IMR-90 (cell line): ENCODE results near the gene NMNAT1. TPM values are rescaled to one million over a fixed set of nuclear protein-coding genes. Genes with fewer than 3 reads are reported as not detected.

Source experiments
- ATAC-seq: fragments of 200-7000 bp; cut with Tn5 transposase; 2 replicates; pipeline ENCODE4 v1.9.1; 2020; ENCODE audit warnings: low read depth, mild to moderate bottlenecking, moderate library complexity
- BruUV-seq: library from RNA; stranded (reverse); fragments of 400-500 nt; replicated peaks from 2 replicates; lab custom pipeline; 2021; lab: Mats Ljungman, UMichigan
- CTCF ChIA-PET: fragments of 300-600 bp; formaldehyde crosslinking; extraction: SDS; loops from one replicate; lab custom pipeline; 2021; ENCODE audit warnings: antibody characterized with exemption; lab: Yijun Ruan, JAX
- POLR2A ChIA-PET: fragments of 300-600 bp; sonication (Branson Sonifier 250); formaldehyde crosslinking; loops from one replicate; lab custom pipeline; 2022; ENCODE audit warnings: antibody characterized with exemption; ENCODE audit not compliant: unreplicated experiment; lab: Charles Lee
- DNase-seq: peaks from one replicate; pipeline ENCODE4 v3.0.0; 2013
- H2AFZ ChIP-seq: replicated peaks from 2 replicates; pipeline ENCODE3; 2013; ENCODE audit warnings: low read length, mild to moderate bottlenecking; ENCODE audit not compliant: poor library complexity
- H2AK5ac ChIP-seq: 2 replicates; pipeline ENCODE4 v1.6.1; 2013; ENCODE audit warnings: low read depth, low read length, inconsistent platforms
- H2AK9ac ChIP-seq: replicated peaks from 2 replicates; pipeline ENCODE3; 2013; ENCODE audit warnings: mild to moderate bottlenecking, low read depth, low read length, moderate library complexity; ENCODE audit not compliant: poor library complexity
- H2BK120ac ChIP-seq: 2 replicates; pipeline ENCODE4 v1.6.1; 2013; ENCODE audit warnings: low read depth, low read length, inconsistent platforms
- H2BK15ac ChIP-seq: 3 replicates; pipeline ENCODE4 v1.6.1; 2013; ENCODE audit warnings: low read depth, low read length, inconsistent platforms
- H2BK20ac ChIP-seq: 2 replicates; pipeline ENCODE4 v1.6.1; 2013; ENCODE audit warnings: low read depth, mild to moderate bottlenecking, inconsistent platforms, low read length, moderate library complexity
- H2BK5ac ChIP-seq: 2 replicates; pipeline ENCODE4 v1.6.1; 2013; ENCODE audit warnings: mild to moderate bottlenecking, low read depth, low read length, inconsistent platforms; ENCODE audit not compliant: poor library complexity, severe bottlenecking
- H3K14ac ChIP-seq: replicated peaks from 2 replicates; pipeline ENCODE4 v1.6.1; 2013; ENCODE audit warnings: low read depth, low read length, inconsistent platforms
- H3K18ac ChIP-seq: 2 replicates; pipeline ENCODE4 v1.6.1; 2013; ENCODE audit warnings: low read depth, low read length, control low read depth
- H3K23ac ChIP-seq: 2 replicates; pipeline ENCODE4 v1.6.1; 2013; ENCODE audit warnings: low read depth, low read length, inconsistent platforms
- H3K27ac ChIP-seq: 2 replicates; pipeline ENCODE4 v1.5.1; 2013; ENCODE audit warnings: mild to moderate bottlenecking, control low read depth, low read length; ENCODE audit not compliant: insufficient read depth
- H3K27me3 ChIP-seq: 2 replicates; pipeline ENCODE4 v1.6.1; 2013; ENCODE audit warnings: low read length; ENCODE audit not compliant: control insufficient read depth, insufficient read depth
- H3K36me3 ChIP-seq: 2 replicates; pipeline ENCODE4 v1.6.1; 2013; ENCODE audit warnings: low read length, mixed read lengths; ENCODE audit not compliant: control insufficient read depth, insufficient read depth
- H3K4ac ChIP-seq: 2 replicates; pipeline ENCODE4 v1.6.1; 2013; ENCODE audit warnings: low read depth, low read length, inconsistent platforms
- H3K4me1 ChIP-seq: 2 replicates; pipeline ENCODE4 v1.6.1; 2013; ENCODE audit warnings: low read length, mixed read lengths; ENCODE audit not compliant: control insufficient read depth, insufficient read depth
- H3K4me2 ChIP-seq: 2 replicates; pipeline ENCODE4 v1.6.1; 2013; ENCODE audit warnings: low read depth, mild to moderate bottlenecking, control low read depth, low read length, moderate library complexity
- H3K4me3 ChIP-seq: 2 replicates; pipeline ENCODE4 v1.5.1; 2013; ENCODE audit warnings: low read depth, mild to moderate bottlenecking, control low read depth, low read length, moderate library complexity; ENCODE audit not compliant: insufficient read depth
- H3K56ac ChIP-seq: 2 replicates; pipeline ENCODE4 v1.6.1; 2013; ENCODE audit warnings: low read length, inconsistent platforms; ENCODE audit not compliant: insufficient read depth; ENCODE audit errors: extremely low read depth
- H3K79me1 ChIP-seq, 2 experiments: 2 replicates each; pipeline ENCODE4 v1.6.1; 2013; ENCODE audit warnings: low read length in 2 of 2, inconsistent platforms in 1 of 2, low read depth in 1 of 2
- H3K9ac ChIP-seq: 2 replicates; pipeline ENCODE4 v1.6.1; 2013; ENCODE audit warnings: low read depth, low read length, control low read depth
- H3K9me1 ChIP-seq: 2 replicates; pipeline ENCODE4 v1.6.1; 2013; ENCODE audit warnings: low read length, inconsistent platforms; ENCODE audit not compliant: insufficient read depth
- H3K9me3 ChIP-seq: 2 replicates; pipeline ENCODE4 v1.6.1; 2013; ENCODE audit warnings: low read length; ENCODE audit not compliant: control insufficient read depth, insufficient read depth
- H4K20me1 ChIP-seq: 2 replicates; pipeline ENCODE4 v1.6.1; 2013; ENCODE audit warnings: low read length, inconsistent platforms; ENCODE audit not compliant: insufficient read depth
- H4K5ac ChIP-seq: 2 replicates; pipeline ENCODE4 v1.6.1; 2013; ENCODE audit warnings: mild to moderate bottlenecking, low read depth, low read length, control low read depth
- H4K8ac ChIP-seq, 2 experiments: 2 replicates each; pipeline ENCODE4 v1.6.1; 2013; ENCODE audit warnings: low read depth in 2 of 2, low read length in 2 of 2, control low read depth in 1 of 2, inconsistent platforms in 1 of 2
- H4K91ac ChIP-seq: 2 replicates; pipeline ENCODE4 v1.6.1; 2013; ENCODE audit warnings: low read depth, low read length, inconsistent platforms; ENCODE audit not compliant: insufficient read depth
- BHLHE40 ChIP-seq: fragments of 150-350 bp; IDR thresholded peaks from 2 replicates; pipeline ENCODE4 v1.6.1; 2016; ENCODE audit warnings: mild to moderate bottlenecking, low read depth, low read length
- CEBPB ChIP-seq: IDR thresholded peaks from 2 replicates; pipeline ENCODE4 v1.6.1; 2012; ENCODE audit warnings: low read depth, low read length, improper control_type of control experiment
- CHD1 ChIP-seq: IDR thresholded peaks from 2 replicates; pipeline ENCODE4 v1.6.1; 2012; ENCODE audit warnings: low read depth, low read length, improper control_type of control experiment
- FOS ChIP-seq: fragments of 150-350 bp; IDR thresholded peaks from 2 replicates; pipeline ENCODE4 v1.6.1; 2016; ENCODE audit warnings: low read depth, low read length
- MAFK ChIP-seq: IDR thresholded peaks from 2 replicates; pipeline ENCODE4 v1.6.1; 2012; ENCODE audit warnings: low read depth, low read length, improper control_type of control experiment
- MAZ ChIP-seq: IDR thresholded peaks from 2 replicates; pipeline ENCODE4 v1.6.1; 2012; ENCODE audit warnings: low read depth, mild to moderate bottlenecking, low read length, improper control_type of control experiment, moderate library complexity, borderline replicate concordance
- MXI1 ChIP-seq: IDR thresholded peaks from 2 replicates; pipeline ENCODE4 v1.6.1; 2012; ENCODE audit warnings: low read depth, mild to moderate bottlenecking, low read length, moderate library complexity, borderline replicate concordance
- NFE2L2 ChIP-seq: fragments of 150-350 bp; IDR thresholded peaks from 2 replicates; pipeline ENCODE4 v1.6.1; 2016; ENCODE audit warnings: low read depth, mild to moderate bottlenecking, low read length
- POLR2A ChIP-seq: IDR thresholded peaks from 2 replicates; pipeline ENCODE4 v1.6.1; 2012; ENCODE audit warnings: mild to moderate bottlenecking, low read depth, low read length
- RAD21 ChIP-seq: IDR thresholded peaks from 2 replicates; pipeline ENCODE4 v1.6.1; 2012; ENCODE audit warnings: low read length, improper control_type of control experiment
- RCOR1 ChIP-seq: IDR thresholded peaks from 2 replicates; pipeline ENCODE4 v1.6.1; 2012; ENCODE audit warnings: mild to moderate bottlenecking, low read length, improper control_type of control experiment; ENCODE audit not compliant: insufficient replicate concordance
- RFX5 ChIP-seq: IDR thresholded peaks from 2 replicates; pipeline ENCODE4 v1.8.0; 2012; ENCODE audit warnings: low read depth, mild to moderate bottlenecking, low read length, moderate library complexity
- SMC3 ChIP-seq: fragments of 150-350 bp; IDR thresholded peaks from 2 replicates; pipeline ENCODE4 v1.6.1; 2016; ENCODE audit warnings: low read depth, mild to moderate bottlenecking, antibody characterized with exemption, low read length, moderate library complexity
- WGBS, 2 experiments: methylation state at CpG; one replicate each; pipeline versions ENCODE4 v1.1.5 to v1.1.7; 2013; ENCODE audit warnings: missing lambda C conversion rate in 2 of 2; ENCODE audit not compliant: insufficient read length in 1 of 2; ENCODE audit errors: extremely low coverage in 2 of 2; 5-methylcytosine and 5-hydroxymethylcytosine counted together
- dilution Hi-C: fragments of 300-500 bp; cut with HindIII; formaldehyde crosslinking; loops from one replicate; pipeline ENCODE4 v1.14.3; 2018; ENCODE audit warnings: low sequenced_read_pairs; ENCODE audit not compliant: unreplicated experiment
- in situ Hi-C: fragments of 300-500 bp; cut with MboI; formaldehyde crosslinking; loops from 3 replicates; pipeline ENCODE4 v1.14.3; 2019; ENCODE audit warnings: low sequenced_read_pairs, inconsistent platforms, mixed read lengths
- intact Hi-C: fragments of 100-400 bp; cut with micrococcal nuclease; formaldehyde crosslinking; loops from 2 replicates; pipeline ENCODE4 v1.10.0; 2022
- polyA plus RNA-seq, 3 experiments: library from polyadenylated mRNA; depleted of rRNA; stranded (reverse); fragments of >200 nt; gene quantifications; 2 replicates each; pipeline ENCODE4 v1.2.3, GENCODE V29; 2012; ENCODE audit warnings: low replicate concordance in 1 of 3
- total RNA-seq: library from RNA; depleted of rRNA; stranded (reverse); fragments of >200 nt; gene quantifications from 2 replicates; pipeline ENCODE4 v1.2.3, GENCODE V29; 2012
- TF ChIP-seq, protein P1 (sequence below): conservative IDR thresholded peaks from 2 replicates; pipeline ENCODE4 v1.5.1; 2012; ENCODE audit warnings: mild to moderate bottlenecking, low read depth, low read length, improper control_type of control experiment
- TF ChIP-seq, protein P2 (sequence below): fragments of 150-350 bp; IDR thresholded peaks from 2 replicates; pipeline ENCODE4 v1.6.1; 2017; ENCODE audit warnings: mild to moderate bottlenecking, antibody characterized with exemption, low read length, low read depth
- TF ChIP-seq, protein P3 (sequence below): fragments of 150-350 bp; IDR thresholded peaks from 2 replicates; pipeline ENCODE4 v1.6.1; 2016; ENCODE audit warnings: low read depth, mild to moderate bottlenecking, low read length, moderate library complexity, borderline replicate concordance

NMNAT1 gene
- total and polyA plus RNA-seq, 2 of the 4 experiments (the other 2 are of a cell fraction): 9.1 to 11.7 TPM

DNA sequence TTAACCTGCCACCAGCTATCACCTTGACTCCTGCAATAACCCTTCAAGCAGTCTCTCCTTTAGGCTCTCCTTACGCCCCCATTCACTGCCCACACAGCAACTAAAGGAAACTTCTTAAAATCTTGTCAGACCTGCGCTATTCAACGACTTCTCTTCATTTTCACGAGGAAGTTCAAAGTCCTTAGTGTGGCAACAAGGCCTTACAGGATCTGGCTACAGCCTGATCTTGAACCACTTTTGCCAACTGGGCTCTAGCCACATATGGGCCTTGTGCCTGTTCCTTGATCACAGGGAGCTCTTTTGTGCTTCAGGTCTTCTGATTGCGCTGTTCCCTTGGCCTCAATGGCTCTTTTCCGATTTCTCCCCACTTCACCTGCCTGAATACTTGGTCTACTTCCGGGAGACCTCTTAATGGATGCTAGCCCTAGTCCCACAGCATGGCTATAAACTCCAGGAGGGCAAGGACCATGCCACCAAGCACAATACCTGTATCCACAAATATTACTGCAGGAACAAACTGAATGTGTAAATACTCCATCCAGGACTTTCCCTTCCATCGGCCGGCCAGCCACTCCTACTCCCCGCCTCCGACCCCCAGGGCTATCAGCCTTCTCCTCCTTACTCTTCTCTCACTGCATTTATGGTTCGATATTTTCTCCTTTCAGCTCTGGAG is 30.9 kb upstream of the NMNAT1 start:
- H3K27me3 ChIP-seq: no peaks in the 10 kb centered on the region
- no peak overlapping the region for H2BK15ac ChIP-seq
- TF ChIP-seq POLR2A (no peak), CHD1 (no peak), FOS (no peak), BHLHE40 (no peak), RAD21 (no peak), SMC3 (no peak), RFX5 (no peak), RCOR1 (no peak), MAFK (no peak), NFE2L2 (no peak), CEBPB (no peak), MXI1 (no peak), MAZ (no peak)
- TF ChIP-seq, protein P1, sequence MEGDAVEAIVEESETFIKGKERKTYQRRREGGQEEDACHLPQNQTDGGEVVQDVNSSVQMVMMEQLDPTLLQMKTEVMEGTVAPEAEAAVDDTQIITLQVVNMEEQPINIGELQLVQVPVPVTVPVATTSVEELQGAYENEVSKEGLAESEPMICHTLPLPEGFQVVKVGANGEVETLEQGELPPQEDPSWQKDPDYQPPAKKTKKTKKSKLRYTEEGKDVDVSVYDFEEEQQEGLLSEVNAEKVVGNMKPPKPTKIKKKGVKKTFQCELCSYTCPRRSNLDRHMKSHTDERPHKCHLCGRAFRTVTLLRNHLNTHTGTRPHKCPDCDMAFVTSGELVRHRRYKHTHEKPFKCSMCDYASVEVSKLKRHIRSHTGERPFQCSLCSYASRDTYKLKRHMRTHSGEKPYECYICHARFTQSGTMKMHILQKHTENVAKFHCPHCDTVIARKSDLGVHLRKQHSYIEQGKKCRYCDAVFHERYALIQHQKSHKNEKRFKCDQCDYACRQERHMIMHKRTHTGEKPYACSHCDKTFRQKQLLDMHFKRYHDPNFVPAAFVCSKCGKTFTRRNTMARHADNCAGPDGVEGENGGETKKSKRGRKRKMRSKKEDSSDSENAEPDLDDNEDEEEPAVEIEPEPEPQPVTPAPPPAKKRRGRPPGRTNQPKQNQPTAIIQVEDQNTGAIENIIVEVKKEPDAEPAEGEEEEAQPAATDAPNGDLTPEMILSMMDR: no peak
- TF ChIP-seq, protein P2, sequence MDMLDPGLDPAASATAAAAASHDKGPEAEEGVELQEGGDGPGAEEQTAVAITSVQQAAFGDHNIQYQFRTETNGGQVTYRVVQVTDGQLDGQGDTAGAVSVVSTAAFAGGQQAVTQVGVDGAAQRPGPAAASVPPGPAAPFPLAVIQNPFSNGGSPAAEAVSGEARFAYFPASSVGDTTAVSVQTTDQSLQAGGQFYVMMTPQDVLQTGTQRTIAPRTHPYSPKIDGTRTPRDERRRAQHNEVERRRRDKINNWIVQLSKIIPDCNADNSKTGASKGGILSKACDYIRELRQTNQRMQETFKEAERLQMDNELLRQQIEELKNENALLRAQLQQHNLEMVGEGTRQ: no peak
- TF ChIP-seq, protein P3, sequence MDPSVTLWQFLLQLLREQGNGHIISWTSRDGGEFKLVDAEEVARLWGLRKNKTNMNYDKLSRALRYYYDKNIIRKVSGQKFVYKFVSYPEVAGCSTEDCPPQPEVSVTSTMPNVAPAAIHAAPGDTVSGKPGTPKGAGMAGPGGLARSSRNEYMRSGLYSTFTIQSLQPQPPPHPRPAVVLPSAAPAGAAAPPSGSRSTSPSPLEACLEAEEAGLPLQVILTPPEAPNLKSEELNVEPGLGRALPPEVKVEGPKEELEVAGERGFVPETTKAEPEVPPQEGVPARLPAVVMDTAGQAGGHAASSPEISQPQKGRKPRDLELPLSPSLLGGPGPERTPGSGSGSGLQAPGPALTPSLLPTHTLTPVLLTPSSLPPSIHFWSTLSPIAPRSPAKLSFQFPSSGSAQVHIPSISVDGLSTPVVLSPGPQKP: no peak
- no peak overlapping the region for H2AK9ac ChIP-seq
- H3K9me3 ChIP-seq: no peaks in the 10 kb centered on the region
- no peak overlapping the region for H4K5ac ChIP-seq
- no peak overlapping the region for H2BK20ac ChIP-seq
- CTCF ChIA-PET: no interaction called here
- no peak overlapping the region for H2AK5ac ChIP-seq
- intact Hi-C loops (no loop called here), dilution Hi-C loops (no loop called here), in situ Hi-C loops (no loop called here)
- no peak overlapping the region for H3K9ac ChIP-seq
- no peak overlapping the region for H4K91ac ChIP-seq
- peaks cover 5% of the 10 kb centered on the region for H3K4me1 ChIP-seq
- no peaks in the 10 kb centered on the region for H3K36me3 ChIP-seq
- no peak overlapping the region for H2BK120ac ChIP-seq
- no peak overlapping the region for H3K23ac ChIP-seq
- H3K4ac ChIP-seq: no peak overlapping the region
- ATAC-seq (no peak), DNase-seq (no peak)
- 90% methylated on average over 4 of the region's 12 CpGs; no CpG with 5 or more reads in 1 of the 2 experiments for WGBS, 2 experiments
- H3K27ac ChIP-seq: no peak overlapping the region
- no peak overlapping the region for H3K14ac ChIP-seq
- H3K56ac ChIP-seq: no peak overlapping the region
- no TSS peak for BruUV-seq
- POLR2A ChIA-PET: no interaction called here
- no peak overlapping the region for H3K18ac ChIP-seq
- peaks cover 5% of the 10 kb centered on the region; the same call in 1 of the 2 replicates for H3K9me1 ChIP-seq
- H3K4me2 ChIP-seq: no peak overlapping the region
- H4K8ac ChIP-seq: no peak overlapping the region
- H2BK5ac ChIP-seq: no peak overlapping the region
- H3K4me3 ChIP-seq: no peak overlapping the region
- peaks cover 15 to 16% of the 10 kb centered on the region in 2 experiments for H3K79me1 ChIP-seq
- H2AFZ ChIP-seq: no peak overlapping the region
- H4K20me1 ChIP-seq: no peaks in the 10 kb centered on the region
